Measurements from ENCODE around the gene ZSCAN5B. TPM values are rescaled to one million over a fixed set of nuclear protein-coding genes. Genes with fewer than 3 reads are reported as not detected.

The ZSCAN5B gene
- total RNA-seq, 1 experiment from 2014 or later, result not detected

GRCh38 chr19:56167064-56167578 is 30.5 kb downstream of the ZSCAN5B start:
- H3K4me2 ChIP-seq (ENCODE audit: insufficient read depth, insufficient read length, low read length), result no peak overlapping the region
- no peak overlapping the region for H2BK15ac ChIP-seq (ENCODE audit: low read depth, low read length)
- H3K36me3 Mint-ChIP-seq (ENCODE audit: insufficient read depth in 1 of 3, low read depth in 3 of 3), result no peaks in the 10 kb centered on the region; a peak in 1 of 7 replicates
- no peak overlapping the region for H3T11ph ChIP-seq (ENCODE audit: low read length)
- H4K8ac ChIP-seq (replicated peaks; ENCODE audit: insufficient read length, low read depth, low read length), result no peak overlapping the region
- H3K23ac ChIP-seq (ENCODE audit: insufficient read length, low read depth, low read length), result no peak overlapping the region
- no peak overlapping the region for H2BK20ac ChIP-seq (ENCODE audit: low read depth, low read length, poor library complexity, severe bottlenecking)
- WGBS (ENCODE audit: extremely low coverage, insufficient read length, low lambda C conversion rate), result no CpG with 5 or more reads among the region's 7 CpGs
- no peak overlapping the region for H2BK12ac ChIP-seq (ENCODE audit: insufficient read length, low read depth, low read length)
- H3K23me2 ChIP-seq (ENCODE audit: insufficient read length, low read depth, low read length, poor library complexity, severe bottlenecking), result no peaks in the 10 kb centered on the region
- H3K4ac ChIP-seq (ENCODE audit: low read depth, low read length), result no peak overlapping the region
- no peak overlapping the region for H3K4me3 Mint-ChIP-seq
- TF ChIP-seq CTCF (conservative IDR thresholded peaks at IDR 0.05), result no peak
- no peaks in the 10 kb centered on the region for H3K9me3 ChIP-seq (ENCODE audit: control insufficient read depth, low read depth, low read length)
- no peak overlapping the region for H2AK5ac ChIP-seq (ENCODE audit: insufficient read length, low read length)
- H4K20me1 ChIP-seq (ENCODE audit: control insufficient read depth, insufficient read depth, insufficient read length), result no peaks in the 10 kb centered on the region
- H3K9ac ChIP-seq (ENCODE audit: extremely low read depth, insufficient read length, low read length), result no peak overlapping the region
- no peak overlapping the region for H2AFZ ChIP-seq (ENCODE audit: low read length)
- peaks cover 0 to 4% of the 10 kb centered on the region in 2 experiments; a peak in 1 of 5 replicates for H3K9me3 Mint-ChIP-seq
- H3K27me3 Mint-ChIP-seq (ENCODE audit: low read depth), result peaks cover 4% of the 10 kb centered on the region; the same call in 1 of the 2 replicates
- H3K27ac ChIP-seq (ENCODE audit: insufficient read length, low read depth, low read length), result no peak overlapping the region
- no peak overlapping the region for H3K56ac ChIP-seq (ENCODE audit: insufficient read length, low read depth, low read length)
- no peaks in the 10 kb centered on the region for H3K27me3 ChIP-seq (ENCODE audit: insufficient read depth, low read length)
- H2BK120ac ChIP-seq (ENCODE audit: low read depth, low read length, poor library complexity, severe bottlenecking), result no peak overlapping the region
- H4K5ac ChIP-seq (ENCODE audit: insufficient read length, low read depth, low read length), result no peak overlapping the region
- H2BK5ac ChIP-seq (ENCODE audit: insufficient read length, low read length), result no peak overlapping the region
- H3K4me1 ChIP-seq (ENCODE audit: insufficient read depth, low read length), result no peaks in the 10 kb centered on the region
- no peak overlapping the region for H3K18ac ChIP-seq (ENCODE audit: insufficient read length, low read depth, low read length)
- no peak overlapping the region for H3K14ac ChIP-seq (ENCODE audit: insufficient read depth, low read length)
- H3K79me1 ChIP-seq (ENCODE audit: insufficient read depth, low read depth, low read length, poor library complexity, severe bottlenecking), result no peaks in the 10 kb centered on the region
- no peak overlapping the region for H3K27ac Mint-ChIP-seq
- H3K79me2 ChIP-seq (ENCODE audit: insufficient read depth, low read length), result no peaks in the 10 kb centered on the region
- no peak overlapping the region for H4K91ac ChIP-seq (ENCODE audit: insufficient read length, low read depth, low read length)
- DNase-seq, result no peak
- no peaks in the 10 kb centered on the region for H3K4me1 Mint-ChIP-seq

Measured in H9 (cell line).